Epithelial cell of esophagus (primary cell): Measurements from ENCODE around the gene KCTD14.

Source experiments
- DNase-seq: peaks from one replicate; pipeline ENCODE4 v3.0.0; 2010; ENCODE audit warnings: low read depth
- H3K4me3 ChIP-seq: 2 replicates; pipeline ENCODE4 v1.5.1; 2011; ENCODE audit warnings: mild to moderate bottlenecking, low read length, control low read depth
- CTCF ChIP-seq: IDR thresholded peaks from 2 replicates; pipeline ENCODE4 v1.5.1; 2011; ENCODE audit warnings: low read depth, mild to moderate bottlenecking, low read length, control low read depth, inconsistent platforms; ENCODE audit not compliant: insufficient read depth; ENCODE audit errors: missing control alignments

The KCTD14 gene

DNA sequence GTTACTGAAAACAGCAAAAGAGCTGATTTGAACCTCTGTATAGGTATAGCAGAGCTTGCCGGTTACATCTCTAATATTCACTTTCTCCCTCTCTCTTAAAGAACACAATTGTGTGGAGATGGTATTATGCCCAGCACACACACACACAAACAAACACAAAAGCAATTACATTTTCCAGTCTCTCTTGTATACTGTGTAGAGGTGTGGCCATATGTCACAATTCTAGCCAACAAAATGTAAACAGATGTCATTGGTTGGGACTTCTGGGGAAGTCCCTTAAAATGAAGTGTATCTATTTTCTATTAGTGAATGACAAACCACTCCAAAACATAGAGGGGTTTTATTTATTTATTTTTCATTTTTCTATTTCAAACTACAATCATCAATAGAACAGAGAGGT is 12.8 kb downstream of the KCTD14 start:
- no peak overlapping the region for H3K4me3 ChIP-seq
- TF ChIP-seq CTCF: no peak
- no peak for DNase-seq

- no peak for DNase-seq
- no peak overlapping the region for H3K4me3 ChIP-seq
- TF ChIP-seq CTCF: no peak
Measured at GRCh38 chr11:78009062-78009461, 14.0 kb downstream of the KCTD14 start.

DNA sequence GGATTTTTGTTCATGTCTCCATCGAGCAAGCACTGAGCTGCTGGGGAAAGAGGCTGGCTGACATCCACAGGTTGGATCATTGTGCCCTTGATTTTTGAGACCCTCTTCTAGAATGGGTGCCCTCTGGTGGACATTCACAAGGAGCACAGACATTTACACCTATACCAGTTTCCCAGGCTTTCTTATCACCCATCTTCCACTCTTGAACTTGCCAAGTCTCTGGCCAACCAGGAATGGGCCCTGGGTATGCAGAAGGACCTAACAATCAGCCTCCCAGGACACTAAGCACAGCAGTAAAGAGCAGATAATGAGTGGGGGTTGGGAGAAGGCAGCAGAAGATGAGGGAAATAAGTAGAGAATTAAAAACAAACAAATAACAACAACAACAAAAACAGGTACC is 22.9 kb downstream of the KCTD14 start:
- H3K4me3 ChIP-seq: no peak overlapping the region
- DNase-seq: peak; percentile 72
- TF ChIP-seq CTCF: peak; percentile 76

DNA sequence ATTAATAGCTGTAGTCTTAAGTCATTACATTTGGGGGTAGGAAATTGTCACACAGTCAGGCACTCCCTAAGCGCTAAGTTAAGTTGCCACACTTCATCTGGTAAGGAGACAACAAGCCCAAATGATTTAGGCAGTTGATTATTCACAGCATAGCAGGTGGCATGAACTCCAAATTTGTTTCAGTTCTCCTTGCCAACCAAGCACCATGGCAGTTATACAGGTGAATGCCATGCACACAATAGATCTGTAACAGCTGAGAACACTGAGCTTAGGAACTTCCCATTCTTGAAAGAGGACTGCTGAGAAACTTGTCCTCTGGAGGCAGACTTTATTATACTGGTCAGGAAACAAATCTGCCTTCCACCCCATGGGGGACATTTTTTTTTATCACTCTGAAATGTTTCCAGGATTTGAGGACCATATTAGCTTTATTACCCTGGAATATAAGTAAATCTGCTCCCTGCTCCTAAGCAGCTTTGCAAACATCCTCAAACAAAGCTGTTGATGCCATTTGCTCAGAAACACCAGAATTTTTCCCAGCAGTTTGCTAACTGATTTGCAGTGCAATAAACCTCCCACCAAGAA is 23.5 kb downstream of the KCTD14 start:
- TF ChIP-seq CTCF: no peak
- no peak overlapping the region for H3K4me3 ChIP-seq
- DNase-seq: no peak

DNA sequence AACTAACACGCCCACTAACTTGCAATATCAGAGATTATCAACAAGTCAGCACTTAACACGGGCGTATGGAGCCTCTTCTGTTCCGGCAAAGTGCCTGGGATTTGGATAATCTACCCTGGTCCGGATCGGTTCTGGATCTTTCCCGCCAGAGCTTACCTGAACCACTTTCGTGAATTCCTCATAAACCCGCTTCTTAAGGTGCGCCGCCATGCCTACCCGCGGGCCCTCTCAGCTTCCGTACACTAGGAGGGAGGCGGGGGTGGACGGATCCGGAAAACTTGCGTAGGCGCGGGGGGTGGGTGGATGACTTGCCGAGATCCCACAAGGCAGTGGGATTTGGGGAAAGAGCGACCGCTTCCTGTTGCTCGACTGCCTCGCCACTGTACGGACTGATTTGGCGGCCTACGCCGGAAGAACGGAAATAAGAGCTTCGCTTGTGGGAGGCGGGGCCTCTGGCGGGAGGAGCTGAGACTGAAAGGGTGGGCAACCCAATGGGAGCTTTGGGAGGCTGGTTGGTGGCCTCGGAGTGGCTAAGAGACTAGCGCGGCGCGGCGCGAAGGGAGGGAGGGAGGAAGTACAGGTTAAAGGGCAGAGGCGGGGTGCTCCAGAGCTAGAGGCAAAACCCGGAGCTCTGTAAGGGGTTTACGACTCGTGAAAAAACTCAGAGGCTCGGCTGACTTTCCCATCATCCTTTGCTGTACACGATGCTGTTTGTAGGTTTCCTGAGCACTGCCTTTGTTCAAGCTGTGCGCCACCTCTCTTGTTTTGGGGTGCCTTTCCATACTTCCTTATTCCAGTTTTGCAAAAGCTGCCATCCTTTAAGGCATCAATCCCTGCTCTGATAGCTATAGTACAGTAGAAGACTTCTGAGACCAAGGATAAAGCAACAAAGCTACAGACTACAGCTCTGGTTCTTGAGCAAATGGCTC is 28.4 kb downstream of the KCTD14 start, which contains the start of gene INTS4:
TSS of gene INTS4 (minus strand) at position 235 of the 929 bp plus-strand sequence. CDS start at position 210, 25 bp downstream.
- TF ChIP-seq CTCF: no peak
- peak within 1 kb of the TSS; percentile 89 for H3K4me3 ChIP-seq
- DNase-seq: peak; percentile 100

GRCh38 chr11:77993902-77994301 is 29.2 kb downstream of the KCTD14 start:
- H3K4me3 ChIP-seq: peak overlapping the region; percentile 89
- no peak for DNase-seq
- TF ChIP-seq CTCF: no peak
